Tibial nerve (tissue), 4 donors: Measurements from ENCODE around the gene USP20. TPM values are rescaled to one million over a fixed set of nuclear protein-coding genes. Genes with fewer than 3 reads are reported as not detected.

Experiments used
- DNase-seq, 2 donors: peaks; one replicate each; pipeline ENCODE4 v3.0.0-alpha.2; 2019; ENCODE audit warnings: low spot score in 2 of 2
- H3K27ac ChIP-seq, 4 donors: fragments of 200-600 bp; sonication (generic) in 3 of 4; one replicate each; pipeline ENCODE4 v1.5.1; 2017 to 2019; ENCODE audit warnings: mild to moderate bottlenecking in 1 of 4
- H3K27me3 ChIP-seq, 2 donors: fragments of 200-600 bp; sonication (generic) in 1 of 2; one replicate each; pipeline versions ENCODE4 v1.5.1 to v1.6.0; 2017 to 2019
- H3K36me3 ChIP-seq, 3 donors: fragments of 200-600 bp; sonication (generic); one replicate each; pipeline ENCODE4 v1.5.1; 2018 to 2019
- H3K4me1 ChIP-seq, 4 donors: fragments of 200-600 bp; sonication (generic) in 3 of 4; one replicate each; pipeline ENCODE4 v1.5.1; 2017 to 2019
- H3K4me3 ChIP-seq, 4 donors: fragments of 200-600 bp; sonication (generic) in 3 of 4; one replicate each; pipeline ENCODE4 v1.5.1; 2017 to 2019; ENCODE audit warnings: mild to moderate bottlenecking in 1 of 4, moderate library complexity in 1 of 4
- H3K9me3 ChIP-seq, 4 donors: fragments of 200-600 bp; sonication (generic) in 3 of 4; one replicate each; pipeline ENCODE4 v1.5.1; 2017 to 2019
- CTCF ChIP-seq, 5 experiments: fragments of 200-600 bp in 3 of 5; fragments of 450-650 bp in 2 of 5; sonication (generic) in 3 of 5; IDR thresholded peaks; one replicate each; pipeline ENCODE4 v1.5.1; 2016 to 2019; ENCODE audit warnings: antibody characterized with exemption in 5 of 5, mild to moderate bottlenecking in 3 of 5, moderate library complexity in 2 of 5
- EP300 ChIP-seq, 2 donors: sonication (generic); formaldehyde crosslinking; IDR thresholded peaks; one replicate each; pipeline ENCODE4 v1.6.1; 2017; ENCODE audit warnings: antibody characterized with exemption in 2 of 2, mild to moderate bottlenecking in 1 of 2
- POLR2A ChIP-seq, 2 donors: fragments of 450-650 bp; IDR thresholded peaks; one replicate each; pipeline ENCODE4 v1.6.1; 2017; ENCODE audit warnings: antibody characterized with exemption in 2 of 2, mild to moderate bottlenecking in 2 of 2, moderate library complexity in 2 of 2
- WGBS, 2 donors: methylation state at CpG; one replicate each; pipeline ENCODE4 v1.1.5; 2018; 5-methylcytosine and 5-hydroxymethylcytosine counted together
- total RNA-seq, 4 donors: library from RNA; depleted of rRNA; stranded (reverse); fragments of >200 nt; gene quantifications; one replicate each; pipeline ENCODE4 v1.1.0, GENCODE V29; 2016

Gene USP20
- total RNA-seq, 4 donors from 2014 or later = 20.1 to 50.1 (median 24.1) TPM

- TF ChIP-seq EP300 (IDR thresholded peaks at IDR 0.05) = peak in 1 of 2 donors; percentile 29
- peak in 1 of 2 donors; percentile 42 for TF ChIP-seq POLR2A (IDR thresholded peaks at IDR 0.05)
- TF ChIP-seq CTCF (IDR thresholded peaks at IDR 0.05) = peak in 1 of 5 experiments; percentile 2
- Histone ChIP-seq H3K4me3 (peak overlapping the region in 3 of 4 donors; percentile 5 to 46 (median 37)), H3K4me1 (peaks cover 0 to 49% (median 30%) of the 10 kb centered on the region in 4 donors), H3K27ac (peak overlapping the region; percentile 61 to 90 (median 86)), H3K9me3 (no peaks in the 10 kb centered on the region), H3K36me3 (peaks cover 0 to 16% (median 4%) of the 10 kb centered on the region in 3 donors), H3K27me3 (no peaks in the 10 kb centered on the region)
- 14 to 15% methylated on average over 24 of the region's 24 CpGs for WGBS, 2 donors
- peak; percentile 74 to 75 for DNase-seq
These were observed 49.2 kb downstream of the USP20 start for GRCh38 chr9:129884220-129885017.

DNA sequence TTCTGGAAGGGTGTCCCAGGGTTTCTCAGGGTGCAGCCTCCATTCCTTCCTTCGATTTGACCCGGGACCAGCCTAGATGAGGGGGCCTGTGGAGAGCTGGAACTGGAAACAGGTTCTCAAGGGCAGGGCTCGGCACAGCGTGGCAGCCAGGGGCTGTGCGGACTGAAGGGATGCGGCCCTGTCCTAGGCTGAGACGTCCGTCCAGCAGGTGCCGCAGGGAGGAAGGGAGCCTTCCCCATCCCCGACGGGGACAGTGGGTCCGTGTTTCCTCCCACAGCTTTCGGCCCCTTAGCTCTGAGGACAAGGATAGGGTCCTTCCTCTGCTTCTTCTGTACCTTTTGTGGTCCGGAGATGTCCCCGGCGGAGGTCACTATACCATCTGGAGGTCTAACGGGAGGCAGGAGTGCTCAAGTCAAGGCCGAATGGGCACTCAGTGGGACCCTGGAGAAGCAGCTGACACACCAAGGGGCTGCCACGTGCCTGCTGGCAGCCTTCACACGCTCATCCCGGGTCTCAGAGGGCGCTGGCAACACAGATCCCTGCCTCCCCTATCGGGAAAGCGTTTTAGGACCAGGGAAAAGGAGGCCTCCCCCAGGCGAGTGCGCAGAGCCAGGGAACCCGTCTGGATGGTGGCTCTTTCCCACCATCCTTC, 49.9 kb downstream of the USP20 start:
- Histone ChIP-seq H3K27ac (peak overlapping the region; percentile 61 to 90 (median 86)), H3K9me3 (no peaks in the 10 kb centered on the region), H3K27me3 (no peaks in the 10 kb centered on the region), H3K4me1 (peaks cover 0 to 51% (median 30%) of the 10 kb centered on the region in 4 donors), H3K4me3 (peak overlapping the region; percentile 5 to 46 (median 31)), H3K36me3 (peaks cover 0 to 24% (median 2%) of the 10 kb centered on the region in 3 donors)
- WGBS, 2 donors = 30 to 35% methylated on average over 25 to 27 of the region's 27 CpGs
- peak in 2 of 5 experiments; percentile 6 to 18 for TF ChIP-seq CTCF (IDR thresholded peaks at IDR 0.05)
- TF ChIP-seq POLR2A (IDR thresholded peaks at IDR 0.05) = no peak
- peak; percentile 40 to 42 for DNase-seq

DNA sequence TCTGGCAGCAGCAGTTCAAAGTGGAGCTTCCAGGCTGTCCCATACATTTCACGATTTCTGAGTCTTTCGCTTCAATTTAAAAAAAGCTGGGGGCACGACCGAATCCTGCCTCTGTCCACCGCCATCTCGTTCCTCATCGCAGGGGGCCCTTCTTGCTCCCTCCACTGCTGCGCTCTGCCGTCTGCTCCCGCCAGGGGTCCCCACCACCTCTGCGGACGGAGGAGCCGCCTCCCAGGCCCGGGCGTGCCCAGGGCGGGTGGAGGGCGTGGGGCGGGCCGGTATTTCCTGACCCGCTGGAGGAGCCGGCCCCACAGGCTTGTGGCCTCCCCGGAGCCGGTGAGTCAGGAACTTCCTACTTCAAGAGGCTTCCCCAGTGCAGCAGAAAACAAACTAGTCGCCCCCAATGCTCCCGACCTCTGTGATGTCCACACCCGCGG, 50.4 kb downstream of the USP20 start:
- H3K36me3 ChIP-seq = peaks cover 0 to 26% (median 0%) of the 10 kb centered on the region in 3 donors
- WGBS, 2 donors = 1 to 3% methylated on average over 13 to 15 of the region's 27 CpGs
- peak; percentile 85 to 87 for DNase-seq
- peak overlapping the region; percentile 23 to 46 (median 31) for H3K4me3 ChIP-seq
- no peaks in the 10 kb centered on the region for H3K9me3 ChIP-seq
- peak overlapping the region; percentile 61 to 90 (median 86) for H3K27ac ChIP-seq
- peaks cover 0 to 53% (median 31%) of the 10 kb centered on the region in 4 donors for H3K4me1 ChIP-seq
- H3K27me3 ChIP-seq = no peaks in the 10 kb centered on the region
- TF ChIP-seq EP300 (IDR thresholded peaks at IDR 0.05) (peak; percentile 20 to 85), POLR2A (IDR thresholded peaks at IDR 0.05) (peak in 1 of 2 donors; percentile 35), CTCF (IDR thresholded peaks at IDR 0.05) (peak; percentile 89 to 99 (median 96))

- TF ChIP-seq CTCF (IDR thresholded peaks at IDR 0.05) = no peak
- TF ChIP-seq EP300 (IDR thresholded peaks at IDR 0.05) = no peak
- TF ChIP-seq POLR2A (IDR thresholded peaks at IDR 0.05) = no peak
- no peak for DNase-seq
- H3K27ac ChIP-seq = peak overlapping the region; percentile 61 to 90 (median 86)
- no peaks in the 10 kb centered on the region for H3K27me3 ChIP-seq
- peaks cover 0 to 26% (median 0%) of the 10 kb centered on the region in 3 donors for H3K36me3 ChIP-seq
- H3K4me3 ChIP-seq = peak overlapping the region; percentile 23 to 46 (median 31)
- WGBS, 2 donors = 61 to 70% methylated on average over 17 to 20 of the region's 20 CpGs
- no peaks in the 10 kb centered on the region for H3K9me3 ChIP-seq
- peaks cover 0 to 58% (median 38%) of the 10 kb centered on the region in 4 donors for H3K4me1 ChIP-seq
These were observed 51.2 kb downstream of the USP20 start for GRCh38 chr9:129886226-129887174.
